Smooth muscle cell (in vitro differentiated cells): ENCODE data around the gene AHNAK2. TPM values are rescaled to one million over a fixed set of nuclear protein-coding genes. Genes with fewer than 3 reads are reported as not detected.

Experiments
- DNase-seq: peaks from one replicate; lab custom pipeline; 2025; ENCODE audit not compliant: unreplicated experiment; lab: John Stamatoyannopoulos, UW
- H2AFZ ChIP-seq: fragments of 200-600 bp; sonication (generic); 2 replicates; pipeline ENCODE4 v1.6.0; 2016; ENCODE audit warnings: antibody characterized with exemption, low read depth, mild to moderate bottlenecking
- H3F3A ChIP-seq: fragments of 200-600 bp; sonication (generic); 2 replicates; pipeline ENCODE4 v1.6.0; 2017; ENCODE audit warnings: antibody characterized with exemption, low read depth
- H3K27ac ChIP-seq: fragments of 200-600 bp; sonication (generic); 2 replicates; pipeline ENCODE4 v1.5.1; 2016; ENCODE audit warnings: low read depth, mild to moderate bottlenecking
- H3K27me3 ChIP-seq: fragments of 200-600 bp; sonication (generic); 2 replicates; pipeline ENCODE4 v1.6.1; 2016; ENCODE audit warnings: low read depth, mild to moderate bottlenecking
- H3K36me3 ChIP-seq: fragments of 200-600 bp; sonication (generic); 2 replicates; pipeline ENCODE4 v1.5.1; 2016; ENCODE audit warnings: low read depth
- H3K4me1 ChIP-seq: fragments of 200-600 bp; sonication (generic); 2 replicates; pipeline ENCODE4 v1.5.1; 2016; ENCODE audit warnings: low read depth
- H3K4me2 ChIP-seq: fragments of 200-600 bp; sonication (generic); 2 replicates; pipeline ENCODE4 v1.6.0; 2016; ENCODE audit warnings: mild to moderate bottlenecking
- H3K4me3 ChIP-seq: fragments of 200-600 bp; sonication (generic); 2 replicates; pipeline ENCODE4 v1.5.1; 2016; ENCODE audit warnings: mild to moderate bottlenecking
- H3K79me2 ChIP-seq: fragments of 200-600 bp; sonication (generic); 2 replicates; pipeline ENCODE4 v1.6.0; 2016; ENCODE audit warnings: low read depth, mild to moderate bottlenecking
- H3K9ac ChIP-seq: fragments of 200-600 bp; sonication (generic); 2 replicates; pipeline ENCODE4 v1.6.0; 2016; ENCODE audit warnings: low read depth
- H3K9me3 ChIP-seq: fragments of 200-600 bp; sonication (generic); replicated peaks from 2 replicates; pipeline ENCODE4 v1.5.1; 2016; ENCODE audit warnings: low read depth
- H4K20me1 ChIP-seq: fragments of 200-600 bp; sonication (generic); 2 replicates; pipeline ENCODE4 v1.6.0; 2016; ENCODE audit warnings: low read depth
- CTCF ChIP-seq: fragments of 200-600 bp; sonication (generic); IDR thresholded peaks from 2 replicates; pipeline ENCODE4 v1.5.1; 2017; ENCODE audit warnings: borderline replicate concordance, mild to moderate bottlenecking, antibody characterized with exemption; ENCODE audit not compliant: insufficient read depth, poor library complexity, severe bottlenecking
- WGBS: methylation state at CpG from one replicate; pipeline ENCODE4 v1.1.7; 2016; ENCODE audit warnings: low lambda C conversion rate; 5-methylcytosine and 5-hydroxymethylcytosine counted together
- polyA plus RNA-seq: library from polyadenylated mRNA; unstranded; fragments of >200 nt; fragmentation: Nextera tagmentation; extraction: Ambion mirVana; gene quantifications from 2 replicates; pipeline ENCODE4 v1.2.1, GENCODE V29; 2016
- total RNA-seq: library from RNA; depleted of rRNA; stranded (reverse); fragments of >200 nt; gene quantifications from 2 replicates; pipeline ENCODE4 v1.2.3, GENCODE V29; 2014

Gene AHNAK2
- total and polyA plus RNA-seq, 2 experiments from 2014 or later, result 10.3 to 53.8 TPM

- DNase-seq, result no peak
- no peak for TF ChIP-seq CTCF
- Histone ChIP-seq H3K4me1 (no peaks in the 10 kb centered on the region), H3K4me2 (peak overlapping the region; percentile 93), H3K9me3 (no peaks in the 10 kb centered on the region), H3K9ac (no peak overlapping the region), H3F3A (no peaks in the 10 kb centered on the region), H3K4me3 (peak overlapping the region; percentile 72), H3K36me3 (no peaks in the 10 kb centered on the region), H2AFZ (no peak overlapping the region), H3K27me3 (peaks cover 35% of the 10 kb centered on the region), H3K79me2 (no peaks in the 10 kb centered on the region), H4K20me1 (no peaks in the 10 kb centered on the region), H3K27ac (no peak overlapping the region)
- WGBS, result 66% methylated on average over 4 of the region's 42 CpGs
These were observed 44.1 kb downstream of the AHNAK2 start for GRCh38 chr14:104933746-104934733.

GRCh38 chr14:104932676-104933631 lies 45.2 kb downstream of the AHNAK2 start:
- peak overlapping the region; percentile 79 for H2AFZ ChIP-seq
- peaks cover 33% of the 10 kb centered on the region for H3K27me3 ChIP-seq
- 5% methylated on average over 68 of the region's 100 CpGs for WGBS
- H3K27ac ChIP-seq, result no peak overlapping the region
- H3K9me3 ChIP-seq, result no peaks in the 10 kb centered on the region
- H4K20me1 ChIP-seq, result no peaks in the 10 kb centered on the region
- H3K79me2 ChIP-seq, result no peaks in the 10 kb centered on the region
- peak overlapping the region; percentile 93 for H3K4me2 ChIP-seq
- H3F3A ChIP-seq, result no peaks in the 10 kb centered on the region
- DNase-seq, result peak; percentile 69
- H3K4me3 ChIP-seq, result peak overlapping the region; percentile 72
- H3K9ac ChIP-seq, result no peak overlapping the region
- no peaks in the 10 kb centered on the region for H3K36me3 ChIP-seq
- no peaks in the 10 kb centered on the region for H3K4me1 ChIP-seq
- peak; percentile 74 for TF ChIP-seq CTCF

GRCh38 chr14:104931771-104932675 lies 46.2 kb downstream of the AHNAK2 start:
- Histone ChIP-seq H3K9ac (no peak overlapping the region), H3K79me2 (no peaks in the 10 kb centered on the region), H4K20me1 (no peaks in the 10 kb centered on the region), H3K27me3 (peaks cover 33% of the 10 kb centered on the region), H3K4me3 (peak overlapping the region; percentile 72), H2AFZ (peak overlapping the region; percentile 79), H3K9me3 (no peaks in the 10 kb centered on the region), H3F3A (no peaks in the 10 kb centered on the region), H3K4me2 (peak overlapping the region; percentile 93), H3K36me3 (no peaks in the 10 kb centered on the region), H3K27ac (no peak overlapping the region), H3K4me1 (no peaks in the 10 kb centered on the region)
- no peak for DNase-seq
- TF ChIP-seq CTCF, result no peak
- 46% methylated on average over 50 of the region's 64 CpGs for WGBS
